ENCODE data around the gene DCUN1D1.

The DCUN1D1 gene

DNA sequence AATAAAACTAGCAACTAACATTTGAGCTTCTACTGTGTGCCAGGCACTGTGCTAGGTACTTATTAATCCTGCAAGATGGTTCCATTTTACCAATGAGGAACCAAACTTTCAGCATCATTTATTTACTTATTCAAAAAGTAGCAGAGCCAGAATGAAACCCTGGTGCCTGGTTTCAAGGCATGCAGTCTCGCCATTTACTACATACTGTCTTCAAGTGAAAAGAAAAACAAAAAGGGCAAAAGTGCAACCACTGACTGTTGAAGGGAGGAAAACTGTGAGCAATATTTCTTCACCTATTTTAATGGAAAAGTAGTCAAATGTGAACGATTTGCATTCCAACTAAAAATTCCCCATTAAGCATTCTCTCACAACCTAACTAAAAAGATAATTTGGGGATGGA lies 8.7 kb downstream of the DCUN1D1 start:
- DNase-seq (ENCODE audit: low spot score) = no peak

DNA sequence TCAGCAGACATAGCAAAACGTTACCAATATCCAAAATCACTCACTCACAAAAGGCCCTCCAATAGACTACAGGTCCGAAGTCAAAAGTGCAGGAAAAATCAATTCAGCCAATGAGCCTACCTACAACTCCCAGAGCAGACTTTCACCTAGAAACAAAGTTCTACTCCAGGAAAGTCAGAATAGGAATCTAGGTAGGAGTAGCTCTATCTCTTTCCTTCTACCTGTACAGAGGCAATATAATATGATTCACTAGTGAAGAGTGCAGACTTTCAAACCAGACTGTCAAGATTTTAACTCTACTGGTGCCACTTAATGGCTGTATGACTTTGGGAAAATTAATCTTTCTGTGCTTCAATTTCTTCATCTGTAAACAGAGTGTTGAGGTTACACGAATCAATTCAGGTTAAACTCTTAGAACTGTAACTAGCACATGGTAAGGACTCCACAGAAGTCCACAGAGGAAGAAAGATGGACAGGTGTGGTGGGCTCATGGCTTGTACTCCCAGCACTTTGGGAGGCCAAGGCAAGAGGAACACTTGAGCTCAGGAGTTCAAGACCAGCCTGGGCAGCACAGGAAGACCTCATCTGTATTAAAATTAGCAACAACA lies 9.4 kb downstream of the DCUN1D1 start:
- no peak for DNase-seq (ENCODE audit: low spot score)

DNA sequence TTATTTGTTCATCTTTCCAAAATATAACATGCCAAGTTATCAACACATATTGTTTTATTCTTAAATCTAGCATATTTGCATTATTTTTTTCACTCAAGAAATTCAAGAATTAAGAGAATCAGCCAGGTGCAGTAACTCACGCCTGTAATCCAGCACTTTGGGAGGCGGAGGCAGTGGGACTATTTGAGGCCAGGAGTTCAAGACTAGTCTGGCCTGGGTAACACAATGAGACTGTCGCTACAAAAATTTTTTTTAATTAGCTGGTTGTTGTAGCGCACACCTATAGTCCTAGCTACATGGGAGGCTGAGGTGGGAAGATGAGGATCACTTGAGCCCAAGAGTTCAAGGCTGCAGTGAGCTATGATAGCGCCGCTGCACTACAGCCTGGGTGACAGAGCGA lies 10.5 kb downstream of the DCUN1D1 start:
- DNase-seq (ENCODE audit: low spot score) = no peak

DNA sequence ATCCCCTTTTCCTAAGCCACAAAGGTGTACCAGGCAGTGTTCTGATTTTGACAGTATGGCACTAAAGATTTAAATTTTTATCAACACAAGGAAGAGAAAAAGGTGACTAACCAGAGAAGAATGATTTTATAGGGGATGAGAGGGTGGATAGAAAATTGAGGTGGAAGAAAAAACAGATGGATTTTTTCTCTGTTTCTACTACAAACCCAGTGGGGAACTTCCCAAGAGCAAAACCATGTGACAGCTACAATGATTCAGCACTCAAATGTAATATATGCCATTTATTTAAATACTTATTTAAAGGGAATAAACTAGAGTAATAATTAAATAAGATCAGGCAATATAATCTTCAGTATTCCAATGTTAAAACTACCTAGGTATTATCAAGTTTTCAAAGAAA lies 11.1 kb downstream of the DCUN1D1 start:
- no peak for DNase-seq (ENCODE audit: low spot score)

DNA sequence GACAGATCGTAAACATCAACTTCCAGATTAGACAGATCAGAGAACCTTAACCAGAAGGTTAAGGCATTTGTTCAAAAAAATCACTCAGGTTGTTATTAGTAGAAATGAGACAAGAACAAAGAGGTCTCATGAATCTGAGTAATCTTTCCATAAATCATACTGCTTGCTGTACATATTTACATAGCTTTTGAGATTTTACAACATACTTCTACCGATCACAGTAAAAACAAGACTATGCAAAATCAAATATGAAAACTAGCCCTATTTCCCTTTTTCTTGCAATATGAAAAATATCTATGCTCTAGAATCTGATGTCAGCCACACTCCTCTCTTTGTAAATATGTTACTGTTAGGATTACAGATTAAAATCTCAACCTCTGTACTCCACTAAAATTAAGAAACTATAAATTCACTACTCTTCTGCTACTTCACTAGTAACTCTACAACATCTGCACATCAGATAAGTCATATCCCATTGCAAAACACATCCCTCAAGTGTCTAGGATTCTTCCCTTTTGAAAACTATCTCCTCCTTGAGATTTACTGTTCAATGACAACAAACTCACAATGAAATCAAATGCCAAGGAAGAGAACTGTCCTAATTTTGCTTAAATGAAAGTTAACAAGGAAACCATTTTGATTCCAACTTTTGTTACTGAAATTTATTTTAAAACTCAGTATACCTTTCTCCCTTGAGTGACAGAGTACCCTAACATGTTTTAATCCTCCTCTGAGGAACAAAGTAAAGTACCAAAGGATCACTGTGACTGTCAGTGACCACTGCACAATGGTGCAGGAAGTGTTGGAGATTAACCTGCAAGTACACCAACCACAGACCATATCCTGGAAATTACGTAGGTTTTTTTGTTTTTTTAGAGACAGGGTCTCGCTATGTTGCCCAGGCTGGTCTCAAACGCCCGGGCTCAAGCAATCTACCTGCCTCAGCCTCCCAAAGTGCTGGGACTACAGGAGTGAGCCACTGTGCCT lies 12.8 kb downstream of the DCUN1D1 start:
- DNase-seq (ENCODE audit: low spot score) = no peak

DNA sequence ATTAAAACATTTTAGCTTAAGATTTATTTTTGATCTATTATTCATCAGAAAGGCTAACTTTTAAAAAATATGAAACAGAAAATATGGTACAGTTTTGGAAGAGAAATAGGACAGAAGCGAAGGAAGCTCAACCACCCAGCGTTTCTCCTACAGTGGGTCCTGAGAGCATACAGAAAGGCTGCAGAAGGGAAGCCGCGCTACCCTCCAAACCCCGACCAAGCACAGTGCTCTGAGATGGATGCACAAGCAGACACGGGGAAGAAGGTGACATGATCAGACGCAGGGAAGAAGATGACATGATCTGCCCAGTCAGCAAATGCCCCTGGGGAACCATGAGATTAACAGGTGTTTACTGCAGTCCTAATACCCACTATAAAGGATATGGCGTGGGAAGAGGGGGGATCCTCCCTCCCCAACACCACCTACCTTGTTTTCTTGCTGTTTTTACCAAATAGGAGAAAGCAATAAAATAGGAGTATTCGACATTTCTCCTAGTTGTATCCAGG lies 14.4 kb downstream of the DCUN1D1 start:
- no peak for DNase-seq (ENCODE audit: low spot score)

DNA sequence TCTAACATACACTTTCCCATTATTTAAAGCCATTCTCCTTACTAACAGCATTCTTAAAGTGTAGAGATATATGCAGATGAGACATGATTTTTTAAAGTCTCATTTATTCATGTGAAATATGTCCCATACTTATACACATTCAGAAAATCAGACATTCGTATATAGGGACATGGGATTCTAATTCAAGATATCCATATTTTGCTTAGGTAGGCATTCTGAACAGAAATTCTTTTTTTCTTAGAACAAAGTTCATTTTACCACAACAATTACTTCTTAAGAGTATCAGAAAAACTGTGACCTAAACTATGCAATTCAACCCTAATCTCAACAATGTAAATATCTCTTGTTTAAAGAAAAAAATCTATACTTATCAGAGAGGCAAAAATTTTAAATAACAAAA lies 16.2 kb downstream of the DCUN1D1 start:
- no peak for DNase-seq (ENCODE audit: low spot score)

DNA sequence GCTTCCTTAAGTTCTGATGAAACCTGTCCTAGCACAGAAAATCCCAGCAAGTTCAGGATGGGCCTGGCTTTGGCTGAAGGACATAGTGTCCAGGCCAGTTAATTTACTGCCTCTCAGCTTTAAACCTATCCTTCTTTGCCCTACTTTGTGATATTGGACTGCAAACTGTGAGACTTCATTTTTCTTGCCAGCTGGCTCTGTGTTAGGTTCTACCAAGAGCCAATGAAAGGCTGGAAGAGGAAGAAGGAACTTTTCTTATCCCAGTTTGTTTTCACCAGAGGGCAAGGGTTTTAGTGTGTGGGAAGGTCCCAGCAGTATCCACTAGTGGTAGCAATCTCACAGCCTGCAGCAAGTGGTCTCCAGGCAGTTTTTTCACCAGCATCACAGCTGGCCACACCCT lies 18.2 kb downstream of the DCUN1D1 start:
- DNase-seq (ENCODE audit: low spot score) = no peak

DNA sequence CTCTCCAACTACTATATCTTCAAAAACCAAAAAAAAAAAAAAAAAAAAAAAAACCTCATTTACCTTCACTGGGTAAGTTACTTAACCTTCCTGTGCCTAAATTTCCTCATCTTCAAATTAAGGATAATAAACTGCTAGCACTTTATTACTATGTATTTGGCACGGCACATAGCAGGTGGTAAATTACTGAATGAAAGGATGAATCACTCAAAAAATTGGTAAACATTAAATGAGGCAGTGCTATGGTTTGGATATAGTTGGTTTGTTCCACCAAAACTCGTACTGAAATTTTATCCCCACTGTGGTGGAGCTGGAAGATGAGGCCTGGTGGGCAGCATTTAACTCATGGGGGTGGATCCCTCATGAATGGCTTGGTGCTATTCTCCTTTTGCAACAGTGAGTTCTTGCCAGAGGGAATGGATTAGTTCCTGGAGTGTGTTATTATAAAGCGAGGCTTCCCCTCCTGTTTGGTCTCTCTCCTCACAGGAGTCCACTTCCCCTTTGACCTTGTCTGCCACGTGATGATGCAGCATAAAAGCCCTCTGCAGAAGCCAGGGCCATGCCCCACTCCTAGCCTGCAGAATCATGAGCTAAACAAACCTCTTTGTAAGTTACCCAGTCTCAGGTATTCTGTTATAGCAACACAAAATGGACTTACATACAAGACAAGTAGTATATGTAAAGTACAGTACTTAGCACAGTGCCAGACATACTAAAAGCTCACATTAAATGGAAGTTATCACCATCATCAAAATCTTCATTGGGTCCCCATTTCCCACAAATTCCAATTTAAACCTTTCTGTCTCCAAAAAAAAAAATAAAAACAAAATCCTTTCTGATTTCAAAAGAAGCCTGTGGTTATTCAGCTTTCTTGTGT lies 20.6 kb downstream of the DCUN1D1 start:
- no peak for DNase-seq (ENCODE audit: low spot score)

DNA sequence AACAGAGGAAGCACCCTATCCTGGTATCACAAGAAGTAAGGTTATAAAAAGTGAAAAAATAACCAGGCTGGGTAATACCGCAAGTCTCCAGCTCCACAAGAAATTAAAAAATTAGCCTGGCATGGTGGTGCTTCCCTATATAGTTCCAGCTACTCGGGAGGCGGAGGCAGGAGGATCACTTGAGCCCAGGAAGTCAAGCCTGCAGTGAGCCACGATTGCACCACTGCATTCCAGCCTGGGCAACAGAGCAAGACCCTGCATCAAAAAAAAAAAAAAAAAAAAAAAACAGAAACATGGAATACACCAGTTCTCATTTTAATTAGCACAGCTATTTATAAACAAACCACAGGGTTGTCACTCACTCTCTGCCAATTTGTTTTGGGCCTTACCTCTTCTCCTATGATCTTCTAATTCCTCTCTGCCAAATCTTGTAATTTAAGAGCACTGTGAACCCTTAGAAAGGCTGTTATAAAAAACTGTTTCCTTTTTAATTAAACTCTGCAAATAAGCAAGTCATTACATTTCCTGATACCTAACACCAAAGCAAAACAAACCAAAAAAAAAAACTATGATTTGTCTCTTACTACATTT lies 22.6 kb downstream of the DCUN1D1 start:
- no peak for DNase-seq (ENCODE audit: low spot score)

DNA sequence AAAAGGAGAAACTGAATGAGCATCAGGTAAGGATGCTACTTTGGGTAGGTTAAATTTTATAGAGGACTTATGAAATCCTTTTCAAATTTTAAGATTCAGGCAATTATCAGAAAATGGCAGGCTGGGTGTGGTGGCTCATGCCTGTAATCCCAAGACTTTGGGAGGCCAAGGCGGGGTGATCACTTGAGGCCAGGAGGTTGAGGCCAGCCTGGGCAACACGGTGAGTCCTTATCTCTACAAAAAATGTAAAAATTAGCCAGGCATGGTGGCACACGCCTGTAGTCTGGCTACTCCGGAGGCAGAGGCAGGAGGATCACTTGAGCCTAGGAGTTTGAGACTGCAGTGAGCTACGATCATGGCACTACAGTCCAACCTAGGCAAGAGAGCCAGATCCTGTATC lies 23.1 kb downstream of the DCUN1D1 start:
- no peak for DNase-seq (ENCODE audit: low spot score)

DNA sequence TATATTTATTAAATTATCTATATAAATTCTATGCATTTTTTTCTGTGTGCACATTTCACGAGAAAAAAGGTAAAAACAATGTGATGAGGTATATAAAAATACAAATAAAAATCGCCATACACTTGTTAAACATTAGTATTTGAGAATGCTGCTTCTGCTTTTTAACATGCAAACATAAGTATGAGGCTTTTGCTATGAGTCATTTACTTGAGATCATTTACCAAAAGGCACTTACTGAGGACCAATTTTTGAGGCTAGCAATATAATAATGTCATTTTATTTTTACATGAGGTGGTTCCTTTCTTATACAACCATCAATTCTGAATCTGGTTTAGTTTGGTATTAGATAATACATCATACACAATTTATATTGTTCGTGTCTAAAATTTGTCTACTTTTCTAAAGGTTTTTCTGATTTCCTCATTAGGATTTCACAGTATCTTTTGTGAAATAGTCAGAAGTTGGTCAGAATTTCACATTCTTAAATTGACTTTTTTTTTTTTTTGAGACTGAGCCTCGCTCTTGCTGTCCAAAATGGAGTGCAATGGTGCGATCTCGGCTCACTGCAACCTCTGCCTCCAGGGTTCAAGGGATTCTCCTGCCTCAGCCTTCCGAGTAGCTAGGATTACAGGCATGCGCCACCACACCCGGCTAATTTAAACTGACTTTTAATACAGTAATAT lies 25.6 kb downstream of the DCUN1D1 start:
- no peak for DNase-seq (ENCODE audit: low spot score)

DNA sequence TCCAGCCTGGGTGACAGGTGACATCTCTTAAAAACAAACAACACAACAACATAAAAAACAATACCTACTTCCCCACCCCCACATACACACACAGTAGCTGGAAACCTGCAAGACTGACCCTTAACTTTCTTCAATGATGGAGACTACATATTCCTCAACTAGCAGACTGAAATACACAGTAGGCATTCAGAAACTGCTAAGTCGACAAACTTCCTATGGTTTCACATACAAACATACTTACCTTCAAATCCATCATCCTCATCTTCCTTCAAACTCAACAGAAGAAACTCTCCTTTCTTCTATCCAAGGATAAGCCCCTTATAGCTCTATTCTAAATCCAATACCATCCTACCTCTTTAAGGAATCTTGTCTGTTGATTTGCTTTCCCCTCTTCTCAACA lies 30.6 kb downstream of the DCUN1D1 start:
- DNase-seq (ENCODE audit: low spot score) = no peak

DNA sequence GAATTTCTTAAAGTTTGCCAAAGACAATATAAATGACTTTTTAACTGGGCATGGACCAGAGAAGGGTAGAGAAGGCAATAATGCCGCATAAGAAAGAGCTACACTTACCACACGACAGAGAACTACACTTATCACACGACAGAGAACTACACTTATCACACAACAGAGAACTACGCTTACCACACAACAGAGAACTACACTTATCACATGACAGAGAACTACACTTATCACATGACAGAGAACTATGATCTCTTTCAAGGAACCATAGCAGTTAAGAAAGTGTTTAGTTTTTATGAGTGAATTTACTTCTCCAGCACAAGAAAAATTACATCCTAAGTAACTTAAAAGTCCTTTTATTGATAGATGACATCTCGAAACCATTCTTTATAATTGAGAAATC lies 32.0 kb downstream of the DCUN1D1 start:
- DNase-seq (ENCODE audit: low spot score) = no peak

DNA sequence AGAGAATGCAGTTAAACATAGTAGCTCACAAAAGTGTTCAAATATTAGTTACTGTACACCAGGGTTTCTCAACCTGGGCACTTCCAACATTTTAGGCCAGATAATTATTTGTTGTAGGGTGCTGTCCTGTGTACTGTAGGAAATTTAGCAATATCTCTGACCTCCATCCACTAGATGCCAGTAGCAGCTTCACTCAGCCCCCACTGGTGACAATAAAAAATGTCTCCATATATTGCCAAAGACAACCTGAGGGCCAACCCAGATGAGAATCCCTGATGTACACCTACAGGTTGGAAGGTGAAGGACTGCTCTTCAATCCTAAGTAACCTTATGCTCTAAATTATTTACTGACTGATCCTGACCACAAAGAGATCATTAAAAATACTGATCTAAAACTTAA lies 32.5 kb downstream of the DCUN1D1 start:
- DNase-seq (ENCODE audit: low spot score) = no peak

DNA sequence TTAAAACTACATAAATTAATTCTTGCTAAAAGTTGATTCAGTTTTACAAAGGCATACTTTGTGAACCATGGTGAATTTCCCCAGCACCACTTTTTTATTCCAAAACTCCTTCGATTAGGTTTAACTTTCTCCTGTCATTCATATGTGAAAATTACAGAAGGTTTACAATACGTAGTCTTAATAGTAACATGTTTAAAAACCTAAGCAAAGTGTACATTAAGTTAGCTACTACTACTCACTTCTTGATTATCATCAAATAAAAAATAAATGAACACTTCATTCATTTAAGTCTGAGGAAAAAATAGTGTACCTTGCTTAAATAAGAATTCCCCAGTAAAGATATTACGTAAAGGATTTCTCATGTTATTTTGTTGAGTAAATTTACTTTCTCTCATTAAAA lies 38.6 kb downstream of the DCUN1D1 start:
- DNase-seq (ENCODE audit: low spot score) = no peak

DNA sequence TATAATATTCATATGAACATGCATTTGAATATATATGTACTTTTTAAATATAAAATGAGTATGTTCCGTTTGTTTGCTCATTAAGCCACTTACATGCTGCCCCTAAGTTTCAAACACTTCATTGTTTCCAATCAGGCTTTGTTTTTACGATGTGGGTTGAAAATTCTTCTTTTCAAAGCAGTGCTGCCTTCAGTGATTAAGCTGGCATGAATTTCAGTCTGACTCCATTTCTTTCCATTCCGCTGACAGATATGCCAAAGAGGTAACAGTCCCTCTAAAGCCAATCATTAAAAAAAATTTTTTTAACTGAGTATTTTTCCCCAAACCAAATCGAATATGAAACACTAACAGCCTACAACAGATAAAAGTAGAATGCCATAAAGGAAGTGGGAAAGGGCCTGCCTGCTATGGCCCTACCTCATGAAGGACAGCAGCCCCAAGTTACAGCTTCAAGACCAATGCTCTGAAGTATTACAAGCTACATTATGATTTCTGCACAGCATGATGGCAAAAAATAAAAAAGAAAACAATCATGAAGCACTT lies 40.0 kb downstream of the DCUN1D1 start:
- no peak for DNase-seq (ENCODE audit: low spot score)

DNA sequence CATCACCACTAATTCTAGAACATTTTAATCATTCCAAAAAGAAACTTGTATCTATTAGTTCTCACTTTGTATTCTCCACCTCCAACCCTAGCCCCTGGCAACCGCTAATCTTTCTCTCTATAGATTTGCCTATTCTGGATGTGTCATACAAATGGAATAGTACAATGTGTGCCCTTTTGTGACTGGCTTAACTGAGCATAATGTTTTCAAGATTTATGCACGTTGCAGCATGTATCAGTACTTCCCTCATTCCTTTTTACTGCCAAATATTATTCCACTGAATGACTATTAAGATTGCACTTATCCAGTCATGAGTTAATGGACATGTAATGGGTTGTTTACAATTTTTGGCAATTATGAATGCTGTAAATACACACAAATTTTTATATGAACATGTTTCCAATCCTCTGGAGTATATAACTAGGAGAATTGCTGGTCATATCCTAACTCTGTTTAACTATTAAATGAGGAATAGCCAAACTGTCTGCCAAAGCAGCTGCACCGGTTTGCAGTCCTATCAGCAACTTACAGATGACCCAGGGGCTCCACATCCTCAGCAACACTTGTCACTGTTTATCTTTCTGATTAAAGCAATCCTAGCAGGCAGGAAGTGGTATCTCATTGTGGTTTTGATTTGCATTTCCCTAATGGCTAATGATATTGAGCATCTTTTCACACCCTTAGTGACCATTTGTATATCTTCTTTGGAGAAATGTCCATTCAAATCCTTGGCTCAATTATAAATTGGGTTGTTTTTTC lies 42.9 kb downstream of the DCUN1D1 start:
- DNase-seq (ENCODE audit: low spot score) = no peak

DNA sequence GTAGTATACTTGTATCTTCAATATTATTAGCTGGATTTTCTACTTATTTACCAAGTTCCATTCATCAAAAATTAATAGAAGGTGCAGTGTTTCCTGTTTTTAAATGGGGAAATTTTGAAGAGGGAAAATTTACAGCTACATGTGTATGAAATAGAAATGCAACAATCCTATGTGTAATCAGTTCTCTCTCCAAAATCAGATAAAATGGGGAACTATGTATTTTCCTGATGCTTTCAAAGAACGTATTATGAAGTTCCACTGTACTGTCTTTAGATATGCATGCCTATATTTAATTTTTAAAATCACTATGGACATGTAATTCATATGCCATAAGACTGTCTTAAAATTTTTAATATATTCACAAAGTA lies 43.4 kb downstream of the DCUN1D1 start:
- no peak for DNase-seq (ENCODE audit: low spot score)

DNA sequence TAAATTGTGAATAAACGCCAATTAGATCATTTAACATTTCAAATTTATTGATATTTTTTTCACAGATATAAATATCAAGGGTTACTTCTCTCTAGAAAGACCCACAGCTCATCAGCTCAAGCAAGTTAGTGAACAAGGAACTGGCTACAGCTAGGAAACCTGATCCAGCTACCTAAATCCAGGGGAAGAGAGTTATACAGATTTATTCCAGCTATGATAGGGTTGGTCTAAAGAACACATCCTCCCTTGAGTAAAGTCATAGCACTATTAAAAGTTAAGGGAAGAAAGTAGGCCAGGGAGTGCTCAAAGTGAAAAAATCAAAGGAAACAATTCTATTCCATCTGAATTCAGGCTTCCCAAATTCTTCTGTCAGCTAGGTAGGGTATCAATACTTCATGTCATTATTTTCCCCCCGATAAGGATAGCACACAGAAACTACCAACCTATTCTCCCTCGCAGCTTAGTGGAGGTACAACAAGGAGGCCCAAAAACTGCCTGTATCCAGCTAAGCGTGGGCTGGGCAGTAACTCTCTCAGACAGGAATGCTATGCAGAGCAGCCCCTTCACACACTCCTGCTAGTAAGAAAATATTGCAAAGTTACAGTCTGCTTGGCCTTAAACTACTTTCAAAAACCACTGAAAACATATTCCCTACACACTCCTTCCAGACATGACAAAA lies 44.0 kb downstream of the DCUN1D1 start:
- DNase-seq (ENCODE audit: low spot score) = no peak

Measured in kidney capillary endothelial cell (primary cell).